Measurements from ENCODE around the gene HAPLN2.

The HAPLN2 gene

GRCh38 chr1:156648951-156649350 is 29.7 kb downstream of the HAPLN2 start:
- Histone ChIP-seq H3K9me3 (replicated peaks; ENCODE audit: low read length) (no peaks in the 10 kb centered on the region), H3K4me3 (ENCODE audit: low read length) (no peak overlapping the region), H3K4me1 (ENCODE audit: control insufficient read depth, insufficient read depth, low read length) (no peaks in the 10 kb centered on the region), H3K36me3 (ENCODE audit: insufficient read depth, low read length) (no peaks in the 10 kb centered on the region), H3K9ac (ENCODE audit: low read depth, low read length) (no peak overlapping the region), H3K27me3 (ENCODE audit: control insufficient read depth, insufficient read depth, low read length) (peaks cover 82% of the 10 kb centered on the region), H3K4me2 (ENCODE audit: low read length) (no peak overlapping the region)

DNA sequence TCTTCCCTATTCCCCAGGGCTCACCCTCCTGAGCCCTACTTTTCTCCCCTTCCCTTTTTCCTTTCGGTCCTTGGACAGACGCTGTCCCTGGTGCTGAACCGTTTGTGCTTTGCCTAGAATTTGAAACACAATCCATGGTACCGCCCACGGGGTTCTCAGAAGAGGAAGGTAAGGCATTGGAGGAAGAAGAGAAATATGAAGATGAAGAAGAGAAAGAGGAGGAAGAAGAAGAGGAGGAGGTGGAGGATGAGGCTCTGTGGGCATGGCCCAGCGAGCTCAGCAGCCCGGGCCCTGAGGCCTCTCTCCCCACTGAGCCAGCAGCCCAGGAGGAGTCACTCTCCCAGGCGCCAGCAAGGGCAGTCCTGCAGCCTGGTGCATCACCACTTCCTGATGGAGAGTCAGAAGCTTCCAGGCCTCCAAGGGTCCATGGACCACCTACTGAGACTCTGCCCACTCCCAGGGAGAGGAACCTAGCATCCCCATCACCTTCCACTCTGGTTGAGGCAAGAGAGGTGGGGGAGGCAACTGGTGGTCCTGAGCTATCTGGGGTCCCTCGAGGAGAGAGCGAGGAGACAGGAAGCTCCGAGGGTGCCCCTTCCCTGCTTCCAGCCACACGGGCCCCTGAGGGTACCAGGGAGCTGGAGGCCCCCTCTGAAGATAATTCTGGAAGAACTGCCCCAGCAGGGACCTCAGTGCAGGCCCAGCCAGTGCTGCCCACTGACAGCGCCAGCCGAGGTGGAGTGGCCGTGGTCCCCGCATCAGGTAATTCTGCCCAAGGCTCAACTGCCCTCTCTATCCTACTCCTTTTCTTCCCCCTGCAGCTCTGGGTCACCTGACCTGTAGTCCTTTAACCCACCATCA is 33.1 kb downstream of the HAPLN2 start:
- Histone ChIP-seq H3K36me3 (ENCODE audit: insufficient read depth, low read length) (no peaks in the 10 kb centered on the region), H3K4me3 (ENCODE audit: low read length) (no peak overlapping the region), H3K4me2 (ENCODE audit: low read length) (no peak overlapping the region), H3K27me3 (ENCODE audit: control insufficient read depth, insufficient read depth, low read length) (peaks cover 82% of the 10 kb centered on the region), H3K9ac (ENCODE audit: low read depth, low read length) (no peak overlapping the region), H3K9me3 (replicated peaks; ENCODE audit: low read length) (no peaks in the 10 kb centered on the region), H3K4me1 (ENCODE audit: control insufficient read depth, insufficient read depth, low read length) (peaks cover 7% of the 10 kb centered on the region)

DNA sequence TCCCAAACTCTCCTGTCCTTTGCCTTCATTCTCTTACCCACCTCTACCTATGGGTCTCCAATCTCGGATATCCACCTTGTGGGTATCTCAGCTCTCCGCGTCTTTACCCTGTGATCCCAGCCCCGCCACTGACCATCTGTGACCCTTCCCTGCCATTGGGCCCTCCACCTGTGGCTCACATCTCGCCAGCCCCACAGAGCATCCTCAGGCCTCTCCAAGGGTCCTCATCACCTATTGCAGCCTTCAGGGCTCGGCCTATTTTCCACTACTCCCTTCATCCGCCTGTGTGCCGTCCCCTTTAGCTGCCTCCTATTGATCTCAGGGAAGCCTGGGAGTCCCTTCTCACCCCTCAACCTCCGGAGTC is 33.8 kb downstream of the HAPLN2 start:
- H3K4me2 ChIP-seq (ENCODE audit: low read length): no peak overlapping the region
- no peak overlapping the region for H3K9ac ChIP-seq (ENCODE audit: low read depth, low read length)
- H3K9me3 ChIP-seq (replicated peaks; ENCODE audit: low read length): no peaks in the 10 kb centered on the region
- H3K27me3 ChIP-seq (ENCODE audit: control insufficient read depth, insufficient read depth, low read length): peaks cover 76% of the 10 kb centered on the region
- H3K4me3 ChIP-seq (ENCODE audit: low read length): no peak overlapping the region
- H3K36me3 ChIP-seq (ENCODE audit: insufficient read depth, low read length): no peaks in the 10 kb centered on the region
- H3K4me1 ChIP-seq (ENCODE audit: control insufficient read depth, insufficient read depth, low read length): peaks cover 7% of the 10 kb centered on the region

- Histone ChIP-seq H3K4me2 (ENCODE audit: low read length) (no peak overlapping the region), H3K4me3 (ENCODE audit: low read length) (no peak overlapping the region), H3K9ac (ENCODE audit: low read depth, low read length) (no peak overlapping the region), H3K27me3 (ENCODE audit: control insufficient read depth, insufficient read depth, low read length) (peaks cover 59% of the 10 kb centered on the region), H3K9me3 (replicated peaks; ENCODE audit: low read length) (no peaks in the 10 kb centered on the region), H3K4me1 (ENCODE audit: control insufficient read depth, insufficient read depth, low read length) (peaks cover 13% of the 10 kb centered on the region), H3K36me3 (ENCODE audit: insufficient read depth, low read length) (no peaks in the 10 kb centered on the region)
These were observed 35.5 kb downstream of the HAPLN2 start for GRCh38 chr1:156654700-156655099.

DNA sequence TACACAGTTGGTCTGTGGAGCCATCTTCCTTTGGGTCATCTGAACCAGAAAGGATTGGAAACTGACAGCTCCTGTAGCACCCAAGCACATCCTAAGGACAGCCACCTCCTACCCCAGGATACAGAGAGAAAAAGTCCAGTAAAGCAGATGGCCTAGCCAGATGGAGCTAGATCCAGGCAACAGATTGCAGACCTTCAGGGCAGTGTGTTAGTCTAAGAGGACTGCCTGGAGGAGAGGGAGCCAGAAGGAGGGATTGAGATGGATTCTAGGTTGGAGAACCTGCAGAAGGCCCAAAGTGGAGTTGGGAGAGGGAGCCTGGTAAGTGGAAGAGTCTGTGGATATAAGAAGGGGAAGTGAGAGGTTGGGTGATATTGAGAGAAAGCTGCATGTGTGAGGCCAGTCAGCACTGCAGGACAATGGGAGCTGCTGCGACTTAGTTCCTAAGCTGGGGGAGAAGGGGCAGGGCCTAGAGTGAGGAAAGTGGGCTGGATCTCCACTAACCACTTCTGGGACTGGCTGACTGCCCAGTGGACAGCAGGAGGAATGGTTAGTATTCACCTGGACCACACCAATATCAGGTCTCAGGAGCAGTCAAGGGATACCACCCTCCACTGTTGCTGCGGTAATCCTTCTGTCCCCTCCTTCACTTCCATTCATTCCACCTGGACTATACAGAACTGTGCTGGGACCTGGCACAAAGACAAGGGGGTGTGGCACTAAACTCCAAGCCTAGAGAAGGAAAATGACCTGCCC is 36.1 kb downstream of the HAPLN2 start:
- no peaks in the 10 kb centered on the region for H3K9me3 ChIP-seq (replicated peaks; ENCODE audit: low read length)
- H3K36me3 ChIP-seq (ENCODE audit: insufficient read depth, low read length): no peaks in the 10 kb centered on the region
- H3K4me1 ChIP-seq (ENCODE audit: control insufficient read depth, insufficient read depth, low read length): peaks cover 17% of the 10 kb centered on the region
- no peak overlapping the region for H3K4me3 ChIP-seq (ENCODE audit: low read length)
- H3K9ac ChIP-seq (ENCODE audit: low read depth, low read length): no peak overlapping the region
- peaks cover 52% of the 10 kb centered on the region for H3K27me3 ChIP-seq (ENCODE audit: control insufficient read depth, insufficient read depth, low read length)
- H3K4me2 ChIP-seq (ENCODE audit: low read length): no peak overlapping the region

- no peak overlapping the region for H3K9ac ChIP-seq (ENCODE audit: low read depth, low read length)
- H3K4me3 ChIP-seq (ENCODE audit: low read length): no peak overlapping the region
- no peak overlapping the region for H3K4me2 ChIP-seq (ENCODE audit: low read length)
- H3K36me3 ChIP-seq (ENCODE audit: insufficient read depth, low read length): no peaks in the 10 kb centered on the region
- peaks cover 24% of the 10 kb centered on the region for H3K4me1 ChIP-seq (ENCODE audit: control insufficient read depth, insufficient read depth, low read length)
- H3K27me3 ChIP-seq (ENCODE audit: control insufficient read depth, insufficient read depth, low read length): peaks cover 46% of the 10 kb centered on the region
- H3K9me3 ChIP-seq (replicated peaks; ENCODE audit: low read length): no peaks in the 10 kb centered on the region
These were observed 36.8 kb downstream of the HAPLN2 start for GRCh38 chr1:156655904-156656516.

DNA sequence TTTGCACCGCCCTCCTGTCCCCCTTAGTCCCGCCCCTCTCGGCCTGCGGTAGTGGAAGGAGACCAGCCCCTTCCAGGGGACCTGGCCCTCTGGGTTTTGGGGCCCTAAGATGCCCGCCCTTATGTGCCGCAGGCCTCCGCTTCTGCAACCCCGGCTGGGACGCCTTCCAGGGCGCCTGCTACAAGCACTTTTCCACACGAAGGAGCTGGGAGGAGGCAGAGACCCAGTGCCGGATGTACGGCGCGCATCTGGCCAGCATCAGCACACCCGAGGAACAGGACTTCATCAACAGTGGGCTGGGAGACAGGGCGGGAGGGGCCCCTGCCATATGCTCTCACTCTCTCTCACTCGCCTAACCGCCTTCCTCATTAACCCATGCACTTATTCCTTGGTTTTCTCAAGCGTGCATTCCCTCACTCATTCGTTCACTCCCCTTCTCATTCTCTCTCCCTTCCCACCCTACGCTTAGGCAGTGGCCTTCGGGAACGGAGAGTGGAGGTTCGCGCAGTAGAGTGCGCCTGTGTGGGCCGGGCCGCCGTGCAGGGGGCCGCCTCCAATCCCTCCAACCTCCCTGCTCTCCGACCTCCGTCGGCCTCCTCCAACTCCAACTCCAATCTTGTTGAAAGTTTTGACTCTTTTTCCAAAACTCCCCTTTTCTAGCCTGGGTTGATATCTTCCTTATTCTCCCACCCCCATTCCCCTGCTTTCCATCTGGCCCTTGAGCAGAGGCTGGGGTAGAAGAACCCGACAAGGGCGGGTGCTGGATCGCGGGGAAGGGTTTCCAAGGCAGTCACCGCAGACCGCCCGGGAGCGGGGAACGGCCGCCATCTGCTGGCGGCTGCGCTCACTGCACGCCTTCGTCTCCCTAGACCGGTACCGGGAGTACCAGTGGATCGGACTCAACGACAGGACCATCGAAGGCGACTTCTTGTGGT is 37.9 kb downstream of the HAPLN2 start:
- Histone ChIP-seq H3K9me3 (replicated peaks; ENCODE audit: low read length) (no peaks in the 10 kb centered on the region), H3K4me3 (ENCODE audit: low read length) (peak overlapping the region; percentile 57), H3K4me2 (ENCODE audit: low read length) (peak overlapping the region; percentile 81), H3K4me1 (ENCODE audit: control insufficient read depth, insufficient read depth, low read length) (peaks cover 35% of the 10 kb centered on the region), H3K27me3 (ENCODE audit: control insufficient read depth, insufficient read depth, low read length) (peaks cover 40% of the 10 kb centered on the region), H3K9ac (ENCODE audit: low read depth, low read length) (no peak overlapping the region), H3K36me3 (ENCODE audit: insufficient read depth, low read length) (no peaks in the 10 kb centered on the region)

- Histone ChIP-seq H3K9ac (ENCODE audit: low read depth, low read length) (no peak overlapping the region), H3K9me3 (replicated peaks; ENCODE audit: low read length) (no peaks in the 10 kb centered on the region), H3K4me1 (ENCODE audit: control insufficient read depth, insufficient read depth, low read length) (peaks cover 42% of the 10 kb centered on the region), H3K36me3 (ENCODE audit: insufficient read depth, low read length) (no peaks in the 10 kb centered on the region), H3K4me3 (ENCODE audit: low read length) (no peak overlapping the region), H3K4me2 (ENCODE audit: low read length) (peak overlapping the region; percentile 81), H3K27me3 (ENCODE audit: control insufficient read depth, insufficient read depth, low read length) (peaks cover 40% of the 10 kb centered on the region)
These were observed 38.6 kb downstream of the HAPLN2 start for GRCh38 chr1:156657741-156658319.

- no peak overlapping the region for H3K9ac ChIP-seq (ENCODE audit: low read depth, low read length)
These were observed 39.3 kb downstream of the HAPLN2 start for GRCh38 chr1:156658496-156658895.

GRCh38 chr1:156658945-156659574 is 39.8 kb downstream of the HAPLN2 start:
- H3K9ac ChIP-seq (ENCODE audit: low read depth, low read length): peak overlapping the region; percentile 22
- no peak overlapping the region for H3K4me3 ChIP-seq (ENCODE audit: low read length)
- H3K4me2 ChIP-seq (ENCODE audit: low read length): peak overlapping the region; percentile 76
- H3K9me3 ChIP-seq (replicated peaks; ENCODE audit: low read length): no peaks in the 10 kb centered on the region
- H3K36me3 ChIP-seq (ENCODE audit: insufficient read depth, low read length): no peaks in the 10 kb centered on the region
- peaks cover 55% of the 10 kb centered on the region for H3K4me1 ChIP-seq (ENCODE audit: control insufficient read depth, insufficient read depth, low read length)
- peaks cover 33% of the 10 kb centered on the region for H3K27me3 ChIP-seq (ENCODE audit: control insufficient read depth, insufficient read depth, low read length)

More at GRCh38 chr1:156658496-156658895, 39.3 kb downstream of the HAPLN2 start:
- Histone ChIP-seq H3K4me2 (ENCODE audit: low read length) (no peak overlapping the region), H3K9me3 (replicated peaks; ENCODE audit: low read length) (no peaks in the 10 kb centered on the region), H3K4me1 (ENCODE audit: control insufficient read depth, insufficient read depth, low read length) (peaks cover 49% of the 10 kb centered on the region), H3K36me3 (ENCODE audit: insufficient read depth, low read length) (no peaks in the 10 kb centered on the region), H3K4me3 (ENCODE audit: low read length) (no peak overlapping the region), H3K27me3 (ENCODE audit: control insufficient read depth, insufficient read depth, low read length) (peaks cover 37% of the 10 kb centered on the region)

Data from skeletal muscle satellite cell (primary cell).